ENCODE results near the gene SUCO. TPM values are rescaled to one million over a fixed set of nuclear protein-coding genes. Genes with fewer than 3 reads are reported as not detected.

Gene SUCO
- total and polyA plus RNA-seq, 2 of the 8 experiments (the other 6 are each of a cell fraction or from before 2014, with no cell fraction given), result 8.3 to 35.8 TPM

DNA sequence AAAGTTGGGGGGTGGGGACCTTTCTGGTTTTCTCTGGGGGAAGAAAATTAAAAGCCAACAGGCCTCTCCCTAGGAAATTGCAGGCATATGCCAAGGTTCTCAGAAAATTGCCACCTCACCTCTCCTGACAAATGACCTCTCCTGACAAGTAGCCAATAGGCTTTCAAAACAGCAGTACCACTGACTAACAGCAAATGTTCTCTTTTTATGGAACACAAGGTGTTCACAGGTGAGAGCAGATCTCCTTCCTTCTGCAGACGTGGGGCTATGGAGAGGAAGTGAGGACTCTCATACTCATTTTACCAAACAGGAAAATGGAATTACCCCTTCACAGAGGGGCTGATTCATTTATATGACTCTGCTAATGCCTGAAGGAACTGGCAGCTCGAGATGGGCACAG lies 32.7 kb upstream of the SUCO start:
- CTCF ChIA-PET (ENCODE audit: partially characterized antibody), result interaction anchor here (1.0 to 2.0 kb wide), 5 partner anchors 18 to 182 kb away, joined by 3 to 5 read pairs (median 3); no protein-coding TSS in a partner anchor
- no peak overlapping the region for H3K9ac ChIP-seq (replicated peaks in 1 of 4; ENCODE audit: extremely low read depth in 1 of 4, low read depth in 3 of 4, low read length in 3 of 4)
- no peak for TF ChIP-seq SIX5 (IDR thresholded peaks at IDR 0.05; ENCODE audit: low read depth, low read length)
- TF ChIP-seq SIRT6 (IDR thresholded peaks at IDR 0.05; ENCODE audit: low read length), result no peak
- TF ChIP-seq RBBP5 (IDR thresholded peaks at IDR 0.05; ENCODE audit: borderline replicate concordance, low read depth, low read length), result no peak
- no peak for TF ChIP-seq POU5F1 (IDR thresholded peaks at IDR 0.05; ENCODE audit: low read depth, low read length)
- no peak for TF ChIP-seq CBX5 (IDR thresholded peaks at IDR 0.05; ENCODE audit: low read depth, low read length)
- no peak for TF ChIP-seq KDM5A (IDR thresholded peaks at IDR 0.05; ENCODE audit: low read length)
- no peak for TF ChIP-seq FOSL1 (IDR thresholded peaks at IDR 0.05; ENCODE audit: insufficient read depth, low read depth, low read length)
- TF ChIP-seq SUZ12 (IDR thresholded peaks at IDR 0.05; ENCODE audit: low read length), result no peak
- TF ChIP-seq, protein P1, sequence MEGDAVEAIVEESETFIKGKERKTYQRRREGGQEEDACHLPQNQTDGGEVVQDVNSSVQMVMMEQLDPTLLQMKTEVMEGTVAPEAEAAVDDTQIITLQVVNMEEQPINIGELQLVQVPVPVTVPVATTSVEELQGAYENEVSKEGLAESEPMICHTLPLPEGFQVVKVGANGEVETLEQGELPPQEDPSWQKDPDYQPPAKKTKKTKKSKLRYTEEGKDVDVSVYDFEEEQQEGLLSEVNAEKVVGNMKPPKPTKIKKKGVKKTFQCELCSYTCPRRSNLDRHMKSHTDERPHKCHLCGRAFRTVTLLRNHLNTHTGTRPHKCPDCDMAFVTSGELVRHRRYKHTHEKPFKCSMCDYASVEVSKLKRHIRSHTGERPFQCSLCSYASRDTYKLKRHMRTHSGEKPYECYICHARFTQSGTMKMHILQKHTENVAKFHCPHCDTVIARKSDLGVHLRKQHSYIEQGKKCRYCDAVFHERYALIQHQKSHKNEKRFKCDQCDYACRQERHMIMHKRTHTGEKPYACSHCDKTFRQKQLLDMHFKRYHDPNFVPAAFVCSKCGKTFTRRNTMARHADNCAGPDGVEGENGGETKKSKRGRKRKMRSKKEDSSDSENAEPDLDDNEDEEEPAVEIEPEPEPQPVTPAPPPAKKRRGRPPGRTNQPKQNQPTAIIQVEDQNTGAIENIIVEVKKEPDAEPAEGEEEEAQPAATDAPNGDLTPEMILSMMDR (IDR thresholded peaks at IDR 0.05; ENCODE audit: control extremely low read depth in 1 of 3, insufficient read depth in 1 of 3, low read depth in 1 of 3, low read length in 3 of 3), result no peak
- no peak for TF ChIP-seq BACH1 (IDR thresholded peaks at IDR 0.05; ENCODE audit: low read length)
- TF ChIP-seq EGR1 (IDR thresholded peaks at IDR 0.05; ENCODE audit: borderline replicate concordance, low read depth, low read length), result no peak
- no peak for TF ChIP-seq JUN (IDR thresholded peaks at IDR 0.05; ENCODE audit: low read depth, low read length)
- no peak for TF ChIP-seq GABPA (IDR thresholded peaks at IDR 0.05; ENCODE audit: borderline replicate concordance, insufficient read depth, low read length)

More for the DNA sequence above, 32.7 kb upstream of the SUCO start:
- H2AFZ ChIP-seq (ENCODE audit: low read length), result no peak overlapping the region
- H3K79me2 ChIP-seq (ENCODE audit: control insufficient read depth in 1 of 2, insufficient read depth in 2 of 2, low read length in 2 of 2), result no peaks in the 10 kb centered on the region
- H3K4me3 ChIP-seq (ENCODE audit: extremely low read depth in 1 of 4, insufficient read depth in 2 of 4, low read depth in 3 of 4, low read length in 4 of 4), result no peak overlapping the region
- FAIRE-seq (no peak), DNase-seq (ENCODE audit: low read depth in 1 of 2, low spot score in 2 of 2) (no peak)
- no peak overlapping the region for H3K56ac ChIP-seq (replicated peaks; ENCODE audit: insufficient read length, low read depth, low read length)
- H3K36me3 ChIP-seq (ENCODE audit: control insufficient read depth in 2 of 4, insufficient read depth in 4 of 4, low read length in 3 of 4), result no peaks in the 10 kb centered on the region
- no peak overlapping the region for H2BK12ac ChIP-seq (ENCODE audit: low read depth, low read length)
- no peak overlapping the region for H2BK120ac ChIP-seq (replicated peaks; ENCODE audit: low read depth, low read length)
- H2BK15ac ChIP-seq (ENCODE audit: low read length), result no peak overlapping the region
- no peak overlapping the region for H4K8ac ChIP-seq (ENCODE audit: extremely low read depth, insufficient read depth, low read length)
- no peak overlapping the region for H3K27ac ChIP-seq (ENCODE audit: low read depth, low read length)
- no peak overlapping the region for H3K4ac ChIP-seq (replicated peaks; ENCODE audit: insufficient read length, low read depth, low read length)
- H3K27me3 ChIP-seq (replicated peaks in 1 of 4; ENCODE audit: control insufficient read depth in 3 of 4, extremely low read depth in 1 of 4, insufficient read depth in 3 of 4, low read length in 3 of 4), result no peaks in the 10 kb centered on the region
- H4K5ac ChIP-seq (ENCODE audit: insufficient read length, low read depth, low read length), result no peak overlapping the region
- POLR2A ChIA-PET (ENCODE audit: partially characterized antibody), result no interaction called here
- WGBS, 2 experiments (ENCODE audit: extremely low coverage in 1 of 2, insufficient coverage in 1 of 2, insufficient read length in 1 of 2, insufficient replicate concordance in 2 of 2, low coverage in 1 of 2, low lambda C conversion rate in 2 of 2, missing lambda C conversion rate in 1 of 2), result 85% methylated on average over 2 of the region's 2 CpGs; no CpG with 5 or more reads in 1 of the 2 experiments
- no peak overlapping the region for H2AK5ac ChIP-seq (ENCODE audit: low read depth, low read length)
- no peaks in the 10 kb centered on the region for H4K20me1 ChIP-seq (replicated peaks in 1 of 2; ENCODE audit: control insufficient read depth in 1 of 2, insufficient read depth in 2 of 2, low read length in 2 of 2)
- H3K9me3 ChIP-seq (ENCODE audit: insufficient read depth in 2 of 2, low read depth in 1 of 2, low read length in 1 of 2), result no peaks in the 10 kb centered on the region
- H4K91ac ChIP-seq (replicated peaks; ENCODE audit: insufficient read length, low read length), result no peak overlapping the region
- no peak overlapping the region for H3K18ac ChIP-seq (ENCODE audit: extremely low read depth, low read length)
- H3K4me1 ChIP-seq (replicated peaks in 1 of 4; ENCODE audit: control insufficient read depth in 3 of 4, insufficient read depth in 4 of 4, low read length in 3 of 4), result no peaks in the 10 kb centered on the region; a peak in 2 of 7 replicates
- H3K79me1 ChIP-seq (ENCODE audit: low read depth, low read length), result no peaks in the 10 kb centered on the region
- no peak overlapping the region for H2BK20ac ChIP-seq (ENCODE audit: low read length)
- no peaks in the 10 kb centered on the region for H3K23me2 ChIP-seq (ENCODE audit: low read depth, low read length)
- H3K14ac ChIP-seq (ENCODE audit: insufficient read length), result no peak overlapping the region
- H3K23ac ChIP-seq (ENCODE audit: insufficient read length), result no peak overlapping the region
- H3K4me2 ChIP-seq (ENCODE audit: insufficient read depth in 1 of 2, low read depth in 2 of 2, low read length in 2 of 2), result no peak overlapping the region
- no peak overlapping the region for H2BK5ac ChIP-seq (ENCODE audit: low read depth, low read length)
